ENCODE measurements around the gene CBLIF.
"Not testable (repeated sequence)": the region's sequence is repeated elsewhere in the genome, so short reads cannot be mapped to it uniquely, and the experiment has no call there.

CBLIF gene

DNA sequence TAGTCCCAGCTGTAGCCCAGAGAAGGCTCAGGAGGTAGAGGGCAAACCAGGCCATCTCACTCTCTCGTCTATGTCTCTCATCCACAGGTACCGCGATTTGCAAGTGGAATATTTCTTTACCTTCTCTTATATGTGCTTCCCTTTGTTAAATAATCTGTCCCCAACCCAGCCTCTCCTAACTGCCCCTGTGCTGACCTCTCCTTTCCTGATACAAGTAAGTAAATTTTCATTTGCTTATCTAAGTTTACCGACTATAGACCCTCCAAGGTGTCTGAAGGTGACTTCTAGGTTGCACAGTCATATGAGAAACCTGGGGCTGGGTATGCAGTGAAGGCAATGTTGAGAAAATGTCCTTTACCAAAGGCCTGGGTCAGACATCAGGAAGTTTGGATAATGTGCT lies at the start of gene CBLIF:
Gene CBLIF, minus strand, starts transcription at position 101 of the 400 bp plus-strand sequence. Its CDS starts 46 bp downstream, at position 55.
- DNase-seq (ENCODE audit: low spot score) = no peak

DNA sequence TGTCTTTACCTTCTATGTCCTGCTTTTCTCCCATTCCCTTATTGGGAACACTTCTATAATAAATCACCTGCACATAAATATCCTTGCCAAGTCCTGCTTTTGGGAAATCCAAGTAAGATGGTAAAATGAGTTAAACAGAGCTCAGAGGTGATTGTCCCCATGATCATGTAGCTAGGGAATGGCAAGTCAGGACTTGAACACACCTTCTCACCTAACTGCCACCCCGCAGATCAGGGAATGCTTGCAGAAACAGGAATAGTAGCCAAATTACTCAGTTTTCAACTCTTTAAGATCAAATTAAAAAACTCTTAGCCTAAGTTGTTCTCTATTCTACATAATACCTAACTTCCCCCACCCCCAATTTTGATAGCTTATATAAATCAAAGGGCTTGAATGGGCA lies 49.3 kb upstream of the CBLIF start:
- DNase-seq (ENCODE audit: low spot score) = no peak

DNA sequence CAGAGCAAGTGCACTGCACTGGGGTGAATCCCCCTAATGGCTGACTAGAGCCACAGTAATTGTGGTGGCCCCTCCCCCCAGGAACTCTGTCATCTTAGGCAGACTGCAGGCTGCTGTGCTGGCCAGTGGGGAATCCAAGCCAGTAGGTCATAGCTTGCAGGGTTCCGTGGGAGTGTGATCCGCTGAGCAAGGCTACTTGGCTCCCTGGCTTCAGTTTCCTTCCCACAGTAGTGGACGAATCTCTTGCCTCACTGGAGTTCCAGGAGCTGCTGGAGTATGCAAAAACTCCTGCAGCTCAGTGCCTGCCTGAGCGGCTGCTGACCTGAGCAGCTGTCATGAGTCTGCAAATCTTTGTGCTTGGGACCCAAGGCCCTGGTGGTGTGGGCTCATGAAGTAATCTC lies 46.5 kb upstream of the CBLIF start:
- no peak for DNase-seq (ENCODE audit: low spot score)

DNA sequence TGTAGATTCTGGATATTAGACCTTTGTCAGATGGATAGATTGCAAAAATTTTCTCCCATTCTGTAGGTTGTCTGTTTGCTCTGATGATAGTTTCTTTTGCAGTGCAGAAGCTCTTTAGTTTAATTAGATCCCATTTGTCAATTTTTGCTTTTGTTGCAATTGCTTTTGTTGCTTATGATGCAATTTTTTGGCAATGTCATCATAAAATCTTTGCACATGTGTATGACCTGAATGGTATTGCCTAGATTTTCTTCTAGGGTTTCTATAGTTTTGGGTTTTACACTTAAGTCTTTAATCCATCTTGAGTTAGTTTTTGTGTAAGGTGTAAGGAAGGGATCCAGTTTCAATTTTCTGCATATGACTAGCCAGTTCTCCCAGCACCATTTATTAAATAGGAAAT lies 41.9 kb upstream of the CBLIF start:
- DNase-seq (ENCODE audit: low spot score) = not testable (repeated sequence)

DNA sequence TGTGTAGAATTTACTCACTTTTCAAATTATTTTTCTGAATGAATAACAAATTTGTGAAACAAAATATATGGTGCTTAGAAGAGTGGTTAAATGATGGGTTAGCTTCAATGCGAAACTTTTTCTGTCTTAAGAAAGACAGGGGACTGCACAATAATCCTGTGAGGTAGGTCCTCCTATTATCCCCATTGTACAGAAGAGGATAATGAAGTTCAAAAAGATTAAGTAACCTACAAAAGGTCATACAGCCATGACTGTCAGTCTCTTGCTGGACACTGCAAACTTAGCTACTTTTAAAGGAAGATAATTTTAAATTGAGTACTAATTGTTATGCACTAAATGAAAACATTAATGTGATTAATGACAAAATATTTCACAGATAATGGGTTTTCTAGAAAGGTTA lies 38.3 kb upstream of the CBLIF start:
- DNase-seq (ENCODE audit: low spot score) = no peak

DNA sequence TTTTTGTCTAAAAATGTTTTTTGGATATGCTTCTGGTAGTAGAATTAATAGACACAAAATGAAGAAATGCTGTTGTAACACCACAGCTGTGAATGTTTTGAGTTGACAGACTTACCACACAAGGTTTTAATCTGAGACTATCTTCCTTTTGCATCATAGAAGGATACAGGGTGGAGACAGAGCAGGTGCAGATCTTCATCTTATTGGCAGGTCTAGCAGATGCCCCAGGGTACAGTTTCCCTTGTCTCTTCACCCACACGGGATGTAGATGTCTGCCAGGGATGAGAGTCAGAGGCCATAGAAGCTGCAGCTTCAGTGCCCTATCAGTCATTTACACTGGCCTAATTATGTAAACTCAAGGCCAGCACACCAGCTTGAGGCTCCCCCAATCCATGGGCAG lies 34.3 kb upstream of the CBLIF start:
- no peak for DNase-seq (ENCODE audit: low spot score)

DNA sequence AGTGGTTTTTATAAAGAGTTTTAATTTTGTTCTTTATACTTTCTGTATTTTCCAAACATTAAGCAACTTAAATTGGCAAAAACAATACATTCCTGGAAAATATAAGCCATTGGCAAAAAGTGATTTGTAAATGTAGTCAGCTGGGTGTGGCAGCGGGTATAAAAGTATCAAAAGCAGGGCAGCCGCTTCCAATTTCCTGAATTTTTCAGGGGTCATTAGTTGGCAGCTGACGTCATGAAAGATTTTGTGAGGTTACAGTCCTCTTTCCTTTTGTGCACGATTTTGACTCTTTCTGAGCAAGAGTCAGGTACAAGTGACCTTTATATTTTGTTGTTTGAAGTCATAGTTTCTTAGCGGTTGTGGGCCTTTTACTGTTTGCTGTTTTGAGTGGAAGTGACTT lies 33.3 kb upstream of the CBLIF start, which contains the start of gene OOSP3:
Gene OOSP3, plus strand, starts transcription at position 208 of the 400 bp plus-strand sequence. Its CDS starts 27 bp downstream, at position 235.
- DNase-seq (ENCODE audit: low spot score) = no peak

DNA sequence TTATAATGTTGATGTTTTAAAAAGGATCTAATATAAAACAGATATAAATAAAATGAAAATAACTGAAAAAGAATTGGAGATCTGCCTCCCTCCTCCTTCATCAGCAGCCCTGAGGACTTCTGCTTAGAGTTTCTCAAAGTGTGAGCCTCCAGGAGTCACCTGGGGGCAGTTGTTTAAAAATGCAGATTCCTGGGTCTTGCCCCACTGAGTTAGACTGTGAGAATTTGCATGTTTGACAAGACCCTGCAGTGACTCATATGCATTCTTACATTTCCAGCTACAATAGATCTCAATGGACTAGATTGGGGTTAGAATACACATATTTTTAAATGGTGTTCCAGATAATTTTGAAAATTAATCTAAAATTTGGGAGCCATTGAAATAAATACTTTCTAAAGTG lies 32.5 kb upstream of the CBLIF start:
- no peak for DNase-seq (ENCODE audit: low spot score)

DNA sequence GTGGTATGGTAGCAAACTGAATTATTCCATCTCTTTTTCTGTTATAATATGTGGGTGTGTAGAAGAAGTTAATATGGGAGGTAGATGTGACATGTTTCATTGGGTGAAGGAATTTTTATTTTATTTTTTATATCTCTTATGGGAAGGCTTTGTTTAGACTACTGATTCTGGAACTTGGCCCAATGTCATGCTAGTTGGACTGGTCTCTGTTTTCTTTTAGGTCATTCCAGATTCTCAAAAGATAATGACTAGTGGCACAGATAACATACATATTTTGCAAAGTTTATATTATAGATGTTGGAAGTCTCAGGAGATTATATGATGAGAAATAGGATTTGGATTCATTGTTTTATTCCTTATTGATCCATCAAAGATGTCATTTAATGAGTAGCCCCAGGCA lies 32.0 kb upstream of the CBLIF start:
- DNase-seq (ENCODE audit: low spot score) = no peak

DNA sequence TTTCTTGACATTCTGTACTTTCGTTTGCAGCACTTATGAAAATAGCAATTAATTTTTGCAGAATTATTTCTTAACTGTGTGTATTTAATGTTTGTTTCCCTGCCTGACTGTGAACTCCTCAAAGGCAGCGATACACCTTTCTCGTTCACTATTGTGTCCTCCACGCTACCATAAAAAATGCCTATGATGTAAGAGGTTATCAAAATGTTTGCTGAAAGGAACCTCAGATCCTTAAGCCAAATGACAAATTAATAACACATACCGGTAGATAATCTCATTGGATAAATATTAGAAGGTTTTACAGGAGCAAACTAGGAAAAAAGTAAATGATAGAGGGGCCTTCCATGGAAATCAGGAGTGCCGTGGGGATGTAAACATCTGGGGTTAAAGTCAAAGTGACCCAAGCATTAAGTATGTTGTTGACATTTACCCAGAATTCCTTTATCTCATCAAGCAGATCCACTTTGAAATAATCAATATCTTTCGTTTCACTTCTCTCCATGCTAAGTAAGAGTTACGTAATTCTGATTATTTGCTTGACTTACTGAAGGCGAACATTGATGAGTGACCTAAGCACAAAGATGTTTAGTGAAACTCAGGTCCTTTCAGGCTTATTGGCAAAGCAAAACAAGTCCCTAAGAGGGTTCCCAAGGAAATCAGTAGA lies 30.7 kb upstream of the CBLIF start:
- no peak for DNase-seq (ENCODE audit: low spot score)

DNA sequence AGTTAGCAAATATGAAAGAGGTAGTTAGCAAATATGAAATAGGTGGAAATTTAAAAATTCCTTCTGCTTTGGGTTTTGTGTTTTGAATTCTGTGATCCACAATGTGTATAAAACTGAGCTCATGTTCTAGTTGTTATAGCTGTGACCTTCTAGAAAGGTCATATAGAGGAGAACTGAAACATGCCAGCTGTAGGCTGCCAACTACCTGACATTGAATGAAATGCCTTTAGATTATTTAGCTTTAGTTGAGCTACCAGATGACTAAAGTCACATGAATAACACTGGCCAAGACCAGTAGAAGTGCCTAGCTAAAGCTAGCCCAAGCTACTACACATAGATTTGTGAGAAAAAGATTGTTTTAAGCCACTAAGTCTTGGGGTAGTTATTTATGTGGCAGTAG lies 26.8 kb upstream of the CBLIF start:
- no peak for DNase-seq (ENCODE audit: low spot score)

DNA sequence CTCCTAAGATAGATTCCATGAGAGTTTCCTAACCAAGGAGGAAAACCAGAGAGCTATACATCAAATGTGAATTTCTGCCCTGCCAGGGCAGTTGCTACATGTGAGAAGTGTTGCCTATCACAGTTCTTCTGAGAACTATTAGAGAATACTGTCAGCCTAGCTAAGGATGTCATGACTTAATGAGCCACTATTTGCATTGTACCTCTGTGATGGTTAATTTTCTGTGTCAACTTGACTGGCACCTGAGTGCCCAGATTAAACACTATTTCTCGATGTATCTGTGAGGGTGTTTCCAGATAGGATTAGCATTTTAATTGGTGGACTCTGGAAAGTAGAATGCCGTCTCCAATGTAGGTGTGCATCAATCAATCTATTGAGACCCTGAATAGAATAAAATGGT lies 22.6 kb upstream of the CBLIF start:
- DNase-seq (ENCODE audit: low spot score) = no peak

DNA sequence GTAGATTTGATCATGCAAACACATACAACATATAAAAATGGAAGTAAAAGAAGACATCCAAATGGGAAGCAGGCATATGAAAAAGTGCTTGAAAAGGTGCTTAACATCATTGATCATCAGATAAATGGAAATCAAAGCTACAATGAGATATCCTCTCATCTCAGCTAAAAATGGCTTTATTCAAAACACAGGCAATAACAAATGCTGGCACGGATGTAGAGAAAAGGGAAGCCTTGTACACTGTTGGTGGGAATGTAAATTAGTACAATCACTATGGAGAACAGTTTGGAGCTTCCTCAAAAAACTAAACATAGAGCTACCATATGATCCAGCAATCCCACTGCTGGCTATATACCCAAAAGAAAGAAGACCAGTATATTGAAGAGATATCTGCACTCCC lies 21.5 kb upstream of the CBLIF start:
- no peak for DNase-seq (ENCODE audit: low spot score)

DNA sequence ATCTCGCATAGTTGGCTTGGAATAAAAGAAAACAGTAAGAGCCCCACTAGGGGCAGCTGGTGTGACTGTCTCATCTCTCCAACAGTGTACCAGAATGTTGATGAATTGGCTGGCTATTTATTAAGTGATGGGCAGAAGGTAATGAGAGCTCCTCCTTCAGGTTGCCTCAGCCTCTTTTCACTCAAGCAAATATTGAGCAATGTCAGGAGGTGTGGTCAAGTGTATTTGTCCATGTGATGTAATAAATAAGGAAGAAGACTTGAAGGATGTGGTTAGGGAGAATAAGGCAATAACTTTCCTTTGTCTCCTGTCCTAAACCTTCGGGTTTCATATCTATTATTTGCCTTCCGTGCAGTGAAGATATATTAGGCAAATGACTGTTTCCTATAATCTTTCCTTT lies 21.1 kb upstream of the CBLIF start, which contains the start of gene TCN1:
Gene TCN1, minus strand, starts transcription at position 91 of the 400 bp plus-strand sequence. Its CDS starts 17 bp downstream, at position 74.
- DNase-seq (ENCODE audit: low spot score) = no peak

DNA sequence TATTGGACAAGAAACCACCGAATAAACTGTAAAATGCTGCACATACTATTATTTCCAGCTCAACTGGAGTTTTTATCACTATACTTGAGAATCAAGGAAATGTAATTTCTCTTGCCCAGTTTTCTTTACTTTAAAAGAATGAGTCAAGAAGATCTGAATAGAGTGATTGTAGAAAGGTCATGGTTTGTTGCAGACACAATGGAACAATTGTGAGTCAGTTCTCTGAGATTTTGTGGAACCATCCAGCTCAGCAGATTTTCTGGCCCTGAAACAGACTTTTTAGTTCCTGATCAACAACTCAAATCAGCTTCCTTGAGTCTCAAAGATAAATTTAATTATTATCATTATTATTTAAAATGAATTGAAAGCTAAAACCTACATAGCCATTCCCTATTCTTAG lies 19.7 kb upstream of the CBLIF start:
- no peak for DNase-seq (ENCODE audit: low spot score)

DNA sequence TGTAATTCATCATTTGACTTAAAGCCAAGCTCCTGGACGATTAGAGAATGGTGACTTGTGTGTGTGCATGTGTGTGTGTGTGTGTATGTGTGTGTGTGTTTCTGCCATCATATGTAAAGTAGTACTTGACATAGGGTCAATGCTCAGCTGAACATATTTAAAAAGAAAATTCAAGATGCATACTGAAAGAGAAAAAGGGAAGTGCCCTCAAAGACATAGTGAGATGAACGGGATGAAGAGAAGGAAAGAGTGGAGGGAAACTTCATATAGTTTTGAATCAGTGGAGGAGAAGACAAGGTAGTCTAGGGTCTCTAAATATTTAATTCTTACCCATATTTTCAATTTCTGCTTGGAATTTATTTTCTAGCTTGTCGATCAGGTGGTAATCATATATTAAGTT lies 17.0 kb upstream of the CBLIF start:
- DNase-seq (ENCODE audit: low spot score) = no peak

DNA sequence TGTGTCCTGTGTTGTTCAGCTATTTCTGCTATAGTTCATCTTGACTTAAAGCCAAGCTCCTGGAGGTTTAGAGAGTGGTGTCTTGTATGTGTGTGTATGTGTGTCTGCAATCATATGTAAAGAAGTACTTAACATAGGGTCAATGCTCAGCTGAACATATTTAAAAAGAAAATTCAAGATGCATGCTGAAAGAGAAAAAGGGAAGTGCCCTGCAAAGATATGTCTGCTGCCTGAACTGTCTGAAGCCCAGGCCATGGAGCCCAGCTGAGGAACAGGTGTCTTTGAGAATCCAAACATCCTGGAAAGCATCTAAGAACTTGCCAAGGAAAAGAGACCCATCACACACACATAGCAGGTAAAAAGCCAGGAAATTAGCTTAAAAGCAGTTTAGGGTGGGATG lies 14.4 kb upstream of the CBLIF start:
- no peak for DNase-seq (ENCODE audit: low spot score)

DNA sequence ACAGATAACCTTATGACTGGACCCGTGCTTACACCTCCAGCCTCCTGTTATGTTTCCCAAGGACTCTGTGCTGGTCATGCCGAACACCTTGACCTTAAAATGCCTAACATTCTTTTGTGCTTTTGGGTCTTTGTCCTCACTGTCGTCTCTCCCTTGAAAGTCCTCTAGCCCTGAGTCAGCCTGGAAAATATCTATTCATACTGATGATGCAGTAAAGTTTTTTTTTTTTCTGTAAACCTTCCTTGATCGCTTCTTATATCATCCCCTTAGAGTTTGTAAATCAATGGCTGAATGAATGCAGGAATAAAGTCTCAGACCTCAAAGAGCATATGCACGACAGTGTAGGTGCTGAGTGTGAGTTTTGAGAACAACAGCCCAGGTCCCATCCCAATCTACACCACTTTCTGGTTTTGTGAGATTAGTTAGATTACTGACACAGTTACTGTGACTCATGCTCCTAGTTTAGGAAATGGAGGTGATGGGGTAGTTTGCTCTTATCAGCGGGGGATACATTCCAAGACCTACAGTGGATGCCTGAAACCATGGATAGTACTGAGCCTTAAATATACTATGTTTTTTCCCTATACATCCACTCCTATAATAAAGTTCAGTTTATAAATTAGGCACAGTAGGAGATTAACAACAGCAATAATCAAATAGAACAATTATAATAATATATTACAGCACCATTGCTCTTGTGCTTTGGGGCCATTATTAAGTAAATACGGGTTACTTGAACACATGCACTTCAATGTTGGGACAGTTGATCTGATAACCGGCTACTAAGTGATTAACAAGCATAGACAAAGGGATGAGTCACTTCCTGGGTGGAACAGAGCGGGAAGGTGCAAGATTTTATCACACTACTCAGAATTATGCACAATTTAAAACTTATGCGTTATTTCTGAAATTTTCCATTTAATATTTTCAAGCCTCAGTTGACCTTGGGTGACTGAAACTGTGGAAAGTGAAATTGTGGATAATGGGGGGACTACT lies 12.4 kb upstream of the CBLIF start:
- peak; percentile 50 for DNase-seq (ENCODE audit: low spot score)

DNA sequence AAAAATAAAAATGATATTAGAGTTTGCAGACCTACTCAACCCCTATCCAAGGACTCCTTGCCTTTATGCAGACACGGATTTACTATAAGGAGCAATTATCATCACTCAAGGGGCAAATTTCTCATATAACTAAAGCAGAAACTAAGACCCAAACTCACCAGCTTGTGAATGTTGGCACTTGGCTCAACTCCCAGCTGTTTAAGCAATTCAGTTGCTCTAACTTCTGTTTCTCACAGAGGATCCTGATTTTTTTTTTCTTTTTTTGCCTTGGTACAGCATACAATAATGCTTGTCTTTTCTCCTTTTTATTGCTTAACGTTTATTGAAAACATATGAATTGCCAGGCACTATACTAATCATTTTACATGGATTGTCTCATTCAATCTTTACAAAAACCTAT lies 9.6 kb upstream of the CBLIF start:
- no peak for DNase-seq (ENCODE audit: low spot score)

DNA sequence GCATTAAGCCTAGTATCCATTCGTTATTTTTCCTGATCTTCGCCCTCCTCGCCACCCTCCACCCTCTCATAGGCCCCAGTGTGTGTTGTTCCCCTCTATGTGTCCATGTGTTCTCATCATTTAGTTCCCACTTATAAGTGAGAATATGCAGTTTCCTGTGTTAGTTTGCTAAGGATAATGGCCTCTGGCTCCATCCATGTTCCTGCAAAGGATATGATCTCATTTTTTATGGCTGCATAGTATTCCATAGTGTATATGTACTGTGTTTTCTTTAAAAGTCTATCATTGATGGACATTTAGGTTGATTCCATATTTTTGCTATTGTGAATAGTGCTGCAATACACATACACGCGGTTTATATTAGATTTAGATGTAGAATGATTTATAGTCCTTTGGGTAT lies 6.1 kb upstream of the CBLIF start:
- DNase-seq (ENCODE audit: low spot score) = not testable (repeated sequence)

DNA sequence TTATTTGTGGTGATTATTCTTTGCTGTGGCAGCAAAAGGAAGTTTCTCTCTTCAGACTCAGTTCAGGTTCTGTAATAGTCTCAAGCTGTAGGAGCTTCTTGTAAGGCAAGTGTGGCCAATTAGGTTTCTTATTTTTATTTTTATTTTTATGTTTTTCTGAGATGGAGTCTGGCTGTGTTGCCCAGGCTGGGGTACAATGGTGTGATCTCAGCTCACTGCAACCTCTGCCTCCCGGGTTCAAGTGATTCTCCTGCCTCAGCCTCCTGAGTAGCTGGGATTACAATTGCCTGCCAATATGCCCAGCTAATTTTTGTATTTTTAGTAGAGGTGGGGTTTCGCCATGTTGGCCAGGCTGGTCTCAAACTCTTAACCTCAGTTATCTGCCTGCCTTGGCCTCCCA lies 4.3 kb upstream of the CBLIF start:
- not testable (repeated sequence) for DNase-seq (ENCODE audit: low spot score)

DNA sequence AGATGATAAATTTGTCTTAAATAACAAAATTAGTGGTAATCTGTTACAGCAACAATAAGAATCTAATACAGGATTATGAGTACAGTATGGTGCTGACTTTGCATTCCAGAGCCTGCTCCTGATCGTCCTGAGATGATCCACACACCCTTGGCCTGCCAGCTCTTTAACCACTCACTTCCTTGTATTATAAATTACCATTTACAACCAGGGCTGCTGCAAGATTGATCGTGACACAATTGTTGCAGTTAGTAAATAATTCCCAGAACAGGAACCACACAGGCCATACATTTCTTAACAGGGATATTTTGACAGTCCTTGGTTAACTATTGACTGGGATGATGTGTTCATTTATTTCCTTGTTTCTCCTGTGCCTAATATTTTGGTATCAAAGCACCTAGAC lies 3.8 kb upstream of the CBLIF start:
- no peak for DNase-seq (ENCODE audit: low spot score)

DNA sequence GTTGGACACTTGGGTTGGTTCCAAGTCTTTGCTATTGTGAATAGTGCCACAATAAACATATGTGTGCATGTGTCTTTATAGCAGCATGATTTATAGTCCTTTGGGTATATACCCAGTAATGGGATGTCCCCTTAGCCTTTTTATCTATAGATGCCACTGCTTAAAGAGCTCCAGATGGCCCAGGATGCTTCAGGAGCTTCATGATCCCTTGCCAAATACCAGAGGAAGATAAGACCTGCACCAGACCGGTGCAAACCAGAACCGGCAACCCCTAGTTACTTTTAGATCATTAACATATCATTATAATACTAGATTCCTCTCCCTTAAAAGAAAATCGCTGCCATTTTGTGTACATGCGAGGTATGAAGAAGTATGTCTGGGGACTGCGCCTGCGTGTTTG lies 3.1 kb upstream of the CBLIF start:
- not testable (repeated sequence) for DNase-seq (ENCODE audit: low spot score)

Data from SW480 (cell line).